Measurements from ENCODE around the gene TM2D3. TPM values are rescaled to one million over a fixed set of nuclear protein-coding genes. Genes with fewer than 3 reads are reported as not detected.

The TM2D3 gene
- total RNA-seq, 1 donor from 2014 or later: 50.7 TPM

DNA sequence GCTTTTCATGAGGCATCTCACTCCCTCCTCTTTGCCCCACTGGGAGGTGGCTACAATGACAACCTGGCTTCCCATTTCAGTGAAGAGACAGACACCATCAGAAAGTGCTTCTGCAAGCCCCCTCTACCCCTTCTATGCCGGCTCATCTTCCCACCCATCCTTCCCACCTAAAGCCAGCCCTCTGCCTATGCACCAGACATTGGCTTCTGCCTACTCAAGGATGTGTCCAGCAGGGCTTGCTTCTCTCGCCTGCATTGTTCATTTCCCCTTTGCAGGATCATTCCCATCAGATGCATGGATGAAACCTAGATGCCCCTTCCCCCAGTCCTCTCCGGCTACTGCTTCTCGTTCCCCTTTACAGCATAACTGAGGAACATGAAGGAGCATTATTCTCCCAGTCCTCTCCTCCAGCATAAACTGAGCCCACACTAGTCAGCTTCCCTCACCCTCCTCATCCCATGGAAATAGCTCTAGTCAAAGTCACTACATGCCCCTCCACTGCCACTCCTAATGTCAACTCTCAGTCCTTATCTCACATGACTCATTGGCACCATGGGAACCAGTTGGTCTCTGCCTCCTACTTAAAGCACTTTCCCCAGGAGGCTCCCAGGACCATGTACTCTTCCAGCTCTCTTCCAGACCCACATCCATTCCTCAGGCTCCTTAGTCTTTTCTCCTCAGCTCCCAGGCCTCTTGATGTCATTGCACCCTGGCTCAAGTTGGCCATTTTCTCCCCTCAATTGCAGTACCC, 47.9 kb downstream of the TM2D3 start:
- DNase-seq (ENCODE audit: low read depth, low spot score): no peak
- Mint-ChIP-seq H3K27ac (ENCODE audit: unreplicated experiment) (peak overlapping the region; percentile 36), H3K36me3 (ENCODE audit: low read depth) (no peaks in the 10 kb centered on the region), H3K4me3 (no peak overlapping the region), H3K9me3 (peaks cover 2% of the 10 kb centered on the region), H3K4me1 (peaks cover 12% of the 10 kb centered on the region), H3K27me3 (ENCODE audit: low read depth) (peaks cover 9% of the 10 kb centered on the region)
- TF ChIP-seq, protein P1, sequence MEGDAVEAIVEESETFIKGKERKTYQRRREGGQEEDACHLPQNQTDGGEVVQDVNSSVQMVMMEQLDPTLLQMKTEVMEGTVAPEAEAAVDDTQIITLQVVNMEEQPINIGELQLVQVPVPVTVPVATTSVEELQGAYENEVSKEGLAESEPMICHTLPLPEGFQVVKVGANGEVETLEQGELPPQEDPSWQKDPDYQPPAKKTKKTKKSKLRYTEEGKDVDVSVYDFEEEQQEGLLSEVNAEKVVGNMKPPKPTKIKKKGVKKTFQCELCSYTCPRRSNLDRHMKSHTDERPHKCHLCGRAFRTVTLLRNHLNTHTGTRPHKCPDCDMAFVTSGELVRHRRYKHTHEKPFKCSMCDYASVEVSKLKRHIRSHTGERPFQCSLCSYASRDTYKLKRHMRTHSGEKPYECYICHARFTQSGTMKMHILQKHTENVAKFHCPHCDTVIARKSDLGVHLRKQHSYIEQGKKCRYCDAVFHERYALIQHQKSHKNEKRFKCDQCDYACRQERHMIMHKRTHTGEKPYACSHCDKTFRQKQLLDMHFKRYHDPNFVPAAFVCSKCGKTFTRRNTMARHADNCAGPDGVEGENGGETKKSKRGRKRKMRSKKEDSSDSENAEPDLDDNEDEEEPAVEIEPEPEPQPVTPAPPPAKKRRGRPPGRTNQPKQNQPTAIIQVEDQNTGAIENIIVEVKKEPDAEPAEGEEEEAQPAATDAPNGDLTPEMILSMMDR (conservative IDR thresholded peaks at IDR 0.05): no peak

GRCh38 chr15:101602801-101603200, 49.4 kb downstream of the TM2D3 start:
- no peak for DNase-seq (ENCODE audit: low read depth, low spot score)
- Mint-ChIP-seq H3K9me3 (peaks cover 2% of the 10 kb centered on the region), H3K36me3 (ENCODE audit: low read depth) (no peaks in the 10 kb centered on the region), H3K4me1 (peaks cover 7% of the 10 kb centered on the region), H3K27me3 (ENCODE audit: low read depth) (peaks cover 12% of the 10 kb centered on the region), H3K4me3 (no peak overlapping the region), H3K27ac (ENCODE audit: unreplicated experiment) (no peak overlapping the region)
- TF ChIP-seq, protein P1 (conservative IDR thresholded peaks at IDR 0.05): no peak

DNA sequence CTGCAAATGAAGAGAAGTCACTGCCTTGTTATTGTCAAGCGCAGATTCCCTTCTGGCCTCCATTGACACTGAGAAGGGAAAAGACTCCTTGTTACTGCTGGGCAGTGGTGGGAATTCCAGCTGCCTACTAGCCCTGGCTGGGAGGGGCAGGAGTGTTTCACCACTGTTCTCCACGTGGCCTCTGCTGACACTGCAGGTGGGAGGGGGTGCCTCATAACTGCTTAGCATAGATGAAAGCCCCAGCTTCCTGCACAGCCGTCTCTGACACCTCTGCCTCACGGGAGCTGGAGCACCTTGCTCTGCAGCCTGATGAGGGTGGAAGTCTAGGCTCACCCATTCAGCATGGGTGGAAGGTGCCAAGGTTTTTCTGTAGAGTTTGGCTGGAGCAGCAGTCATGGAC, 52.1 kb downstream of the TM2D3 start:
- Mint-ChIP-seq H3K27ac (ENCODE audit: unreplicated experiment) (no peak overlapping the region), H3K4me3 (no peak overlapping the region), H3K4me1 (no peaks in the 10 kb centered on the region), H3K36me3 (ENCODE audit: low read depth) (peaks cover 5% of the 10 kb centered on the region), H3K27me3 (ENCODE audit: low read depth) (peaks cover 18% of the 10 kb centered on the region), H3K9me3 (peaks cover 9% of the 10 kb centered on the region)
- DNase-seq (ENCODE audit: low read depth, low spot score): no peak
- TF ChIP-seq, protein P1 (conservative IDR thresholded peaks at IDR 0.05): no peak

GRCh38 chr15:101599091-101599490, 53.1 kb downstream of the TM2D3 start:
- Mint-ChIP-seq H3K9me3 (peaks cover 12% of the 10 kb centered on the region), H3K4me3 (no peak overlapping the region), H3K4me1 (no peaks in the 10 kb centered on the region), H3K27me3 (ENCODE audit: low read depth) (peaks cover 17% of the 10 kb centered on the region), H3K27ac (ENCODE audit: unreplicated experiment) (no peak overlapping the region), H3K36me3 (ENCODE audit: low read depth) (peaks cover 5% of the 10 kb centered on the region)
- TF ChIP-seq, protein P1 (conservative IDR thresholded peaks at IDR 0.05): no peak
- DNase-seq (ENCODE audit: low read depth, low spot score): no peak

GRCh38 chr15:101597360-101597928, 54.7 kb downstream of the TM2D3 start:
- Mint-ChIP-seq H3K36me3 (ENCODE audit: low read depth) (peaks cover 7% of the 10 kb centered on the region), H3K4me3 (no peak overlapping the region), H3K27ac (ENCODE audit: unreplicated experiment) (no peak overlapping the region), H3K9me3 (peaks cover 23% of the 10 kb centered on the region), H3K27me3 (ENCODE audit: low read depth) (peaks cover 26% of the 10 kb centered on the region), H3K4me1 (no peaks in the 10 kb centered on the region)
- DNase-seq (ENCODE audit: low read depth, low spot score): no peak
- TF ChIP-seq, protein P1 (conservative IDR thresholded peaks at IDR 0.05): no peak

Data from neural crest cell (in vitro differentiated cells).